ENCODE data around the gene SGCB.

GRCh38 chr4:52059372-52059771, 21.3 kb upstream of the SGCB start:
- no peak for TF ChIP-seq CTCF (conservative IDR thresholded peaks at IDR 0.05; ENCODE audit: low read length)
- TF ChIP-seq EZH2phosphoT487 (IDR thresholded peaks at IDR 0.05; ENCODE audit: borderline replicate concordance): no peak

Measured in Loucy (cell line).